Gastrocnemius medialis (tissue), 4 donors: ENCODE data around the gene KCP.

ENCODE experiments used
- CTCF ChIP-seq, 5 experiments: fragments of 450-650 bp in 3 of 5; fragments of 200-600 bp in 2 of 5; sonication (generic) in 2 of 5; IDR thresholded peaks in 4 of 5; conservative IDR thresholded peaks in 1 of 5; 1 replicate in 4 of 5; 2 replicates in 1 of 5; pipeline ENCODE4 v1.5.1; 2016 to 2019; ENCODE audit warnings: antibody characterized with exemption in 5 of 5, mild to moderate bottlenecking in 3 of 5, moderate library complexity in 3 of 5
- POLR2A ChIP-seq, 2 donors: fragments of 450-650 bp; IDR thresholded peaks; one replicate each; pipeline ENCODE4 v1.6.1; 2017; ENCODE audit warnings: antibody characterized with exemption in 2 of 2, mild to moderate bottlenecking in 2 of 2, moderate library complexity in 2 of 2

- TF ChIP-seq CTCF (IDR thresholded peaks at IDR 0.05 in 4 of 5, conservative IDR thresholded peaks at IDR 0.05 in 1 of 5) (no peak), POLR2A (IDR thresholded peaks at IDR 0.05) (no peak)
Measured at GRCh38 chr7:128911423-128912031, 1.0 kb upstream of the KCP start.
